ENCODE data around the gene SEBOX.

The SEBOX gene

DNA sequence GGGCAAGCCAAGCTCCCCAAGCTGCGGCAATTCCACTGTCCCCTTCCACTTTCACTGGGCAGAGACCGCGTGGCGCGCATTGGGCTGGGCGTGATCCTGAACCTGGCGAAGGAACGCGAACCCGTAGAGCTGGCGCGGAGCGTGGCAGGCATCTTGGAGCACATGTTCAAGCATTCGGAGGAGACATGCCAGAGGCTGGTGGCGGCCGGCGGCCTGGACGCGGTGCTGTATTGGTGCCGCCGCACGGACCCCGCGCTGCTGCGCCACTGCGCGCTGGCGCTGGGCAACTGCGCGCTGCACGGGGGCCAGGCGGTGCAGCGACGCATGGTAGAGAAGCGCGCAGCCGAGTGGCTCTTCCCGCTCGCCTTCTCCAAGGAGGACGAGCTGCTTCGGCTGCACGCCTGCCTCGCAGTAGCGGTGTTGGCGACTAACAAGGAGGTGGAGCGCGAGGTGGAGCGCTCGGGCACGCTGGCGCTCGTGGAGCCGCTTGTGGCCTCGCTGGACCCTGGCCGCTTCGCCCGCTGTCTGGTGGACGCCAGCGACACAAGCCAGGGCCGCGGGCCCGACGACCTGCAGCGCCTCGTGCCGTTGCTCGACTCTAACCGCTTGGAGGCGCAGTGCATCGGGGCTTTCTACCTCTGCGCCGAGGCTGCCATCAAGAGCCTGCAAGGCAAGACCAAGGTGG is 16.3 kb upstream of the SEBOX start:
- no peaks in the 10 kb centered on the region for H3K9me2 ChIP-seq (ENCODE audit: low read depth, low read length)
- H2AFZ ChIP-seq (ENCODE audit: low read length), result no peak overlapping the region
- no peaks in the 10 kb centered on the region for H3K79me2 ChIP-seq (ENCODE audit: insufficient read depth, low read length)
- H3F3A ChIP-seq (ENCODE audit: insufficient read depth, low read length), result no peaks in the 10 kb centered on the region
- H3K27me3 ChIP-seq (ENCODE audit: insufficient read depth, low read length), result peaks cover 10% of the 10 kb centered on the region; the same call in 1 of the 2 replicates
- H3K27ac ChIP-seq (ENCODE audit: low read depth, low read length, poor library complexity, severe bottlenecking), result no peak overlapping the region
- no peak overlapping the region for H3K9ac ChIP-seq (ENCODE audit: low read length)
- TF ChIP-seq, protein P1, sequence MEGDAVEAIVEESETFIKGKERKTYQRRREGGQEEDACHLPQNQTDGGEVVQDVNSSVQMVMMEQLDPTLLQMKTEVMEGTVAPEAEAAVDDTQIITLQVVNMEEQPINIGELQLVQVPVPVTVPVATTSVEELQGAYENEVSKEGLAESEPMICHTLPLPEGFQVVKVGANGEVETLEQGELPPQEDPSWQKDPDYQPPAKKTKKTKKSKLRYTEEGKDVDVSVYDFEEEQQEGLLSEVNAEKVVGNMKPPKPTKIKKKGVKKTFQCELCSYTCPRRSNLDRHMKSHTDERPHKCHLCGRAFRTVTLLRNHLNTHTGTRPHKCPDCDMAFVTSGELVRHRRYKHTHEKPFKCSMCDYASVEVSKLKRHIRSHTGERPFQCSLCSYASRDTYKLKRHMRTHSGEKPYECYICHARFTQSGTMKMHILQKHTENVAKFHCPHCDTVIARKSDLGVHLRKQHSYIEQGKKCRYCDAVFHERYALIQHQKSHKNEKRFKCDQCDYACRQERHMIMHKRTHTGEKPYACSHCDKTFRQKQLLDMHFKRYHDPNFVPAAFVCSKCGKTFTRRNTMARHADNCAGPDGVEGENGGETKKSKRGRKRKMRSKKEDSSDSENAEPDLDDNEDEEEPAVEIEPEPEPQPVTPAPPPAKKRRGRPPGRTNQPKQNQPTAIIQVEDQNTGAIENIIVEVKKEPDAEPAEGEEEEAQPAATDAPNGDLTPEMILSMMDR (IDR thresholded peaks at IDR 0.05; ENCODE audit: low read length), result no peak
- TF ChIP-seq EZH2 (IDR thresholded peaks at IDR 0.05; ENCODE audit: borderline replicate concordance, low read length), result no peak
- no peaks in the 10 kb centered on the region for H4K20me1 ChIP-seq (ENCODE audit: insufficient read depth, low read length)
- no peaks in the 10 kb centered on the region for H3K4me1 ChIP-seq (ENCODE audit: insufficient read depth, low read length, severe bottlenecking)
- H3K9me3 ChIP-seq (ENCODE audit: low read length), result no peaks in the 10 kb centered on the region
- H3K36me3 ChIP-seq (ENCODE audit: insufficient read depth, low read length), result no peaks in the 10 kb centered on the region
- no peak overlapping the region for H3K4me2 ChIP-seq (ENCODE audit: low read length)
- H3K4me3 ChIP-seq (ENCODE audit: low read depth, low read length, poor library complexity, severe bottlenecking), result no peak overlapping the region

DNA sequence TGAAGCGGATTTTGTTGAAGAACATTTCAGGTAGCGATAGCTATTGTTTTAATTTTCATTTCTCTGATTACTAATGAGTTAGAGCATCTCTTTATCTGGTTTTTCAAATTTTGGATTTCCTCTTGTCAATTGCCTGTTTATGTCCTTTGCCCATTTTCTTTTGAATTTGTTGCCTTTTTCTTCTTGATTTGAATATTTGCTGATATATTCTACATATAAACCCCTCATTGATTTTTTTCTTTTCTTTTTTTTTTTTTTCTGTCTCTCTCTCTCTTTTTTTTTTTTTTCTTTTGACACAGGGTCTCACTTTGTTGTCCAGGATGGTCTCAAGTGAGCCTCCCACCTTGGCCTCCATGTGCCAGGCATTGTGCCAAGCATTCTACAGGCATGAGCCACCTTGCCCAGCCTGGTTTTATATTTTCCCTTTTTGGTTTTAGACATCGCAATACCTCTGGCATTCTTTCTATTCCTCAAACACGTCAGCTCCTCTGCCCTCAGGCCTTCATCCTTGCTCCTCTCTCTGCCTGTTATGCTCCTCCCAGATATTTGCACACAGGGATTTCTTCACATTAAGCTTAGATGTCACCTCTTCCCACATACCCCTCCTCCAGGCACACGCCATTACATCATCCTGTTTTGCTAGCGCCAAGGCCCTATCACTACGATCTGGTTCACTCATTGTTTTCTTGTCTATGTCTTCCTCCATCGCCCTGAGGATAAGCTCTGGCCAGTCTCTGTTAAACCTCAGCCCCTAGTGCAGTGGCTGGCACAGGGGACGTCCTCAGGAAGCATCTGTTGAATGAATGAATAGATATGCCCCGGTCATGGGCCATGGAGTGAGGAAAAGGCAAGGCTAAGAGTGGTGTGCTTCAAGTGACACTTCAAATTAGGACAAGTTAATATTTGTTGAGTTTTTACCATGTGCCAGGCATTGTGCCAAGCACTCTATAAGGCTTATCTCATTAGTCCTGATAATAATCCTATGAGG is 15.1 kb upstream of the SEBOX start:
- TF ChIP-seq, protein P1 (IDR thresholded peaks at IDR 0.05; ENCODE audit: low read length), result no peak
- TF ChIP-seq EZH2 (IDR thresholded peaks at IDR 0.05; ENCODE audit: borderline replicate concordance, low read length), result no peak
- no peaks in the 10 kb centered on the region for H3K36me3 ChIP-seq (ENCODE audit: insufficient read depth, low read length)
- no peaks in the 10 kb centered on the region for H3K79me2 ChIP-seq (ENCODE audit: insufficient read depth, low read length)
- H3K4me2 ChIP-seq (ENCODE audit: low read length), result no peak overlapping the region
- H3K4me1 ChIP-seq (ENCODE audit: insufficient read depth, low read length, severe bottlenecking), result no peaks in the 10 kb centered on the region
- no peaks in the 10 kb centered on the region for H3K9me3 ChIP-seq (ENCODE audit: low read length)
- H3K9ac ChIP-seq (ENCODE audit: low read length), result no peak overlapping the region
- H3K27ac ChIP-seq (ENCODE audit: low read depth, low read length, poor library complexity, severe bottlenecking), result no peak overlapping the region
- no peaks in the 10 kb centered on the region for H3F3A ChIP-seq (ENCODE audit: insufficient read depth, low read length)
- H2AFZ ChIP-seq (ENCODE audit: low read length), result no peak overlapping the region
- no peaks in the 10 kb centered on the region for H3K9me2 ChIP-seq (ENCODE audit: low read depth, low read length)
- H3K27me3 ChIP-seq (ENCODE audit: insufficient read depth, low read length), result peaks cover 6% of the 10 kb centered on the region; the same call in 1 of the 2 replicates
- no peaks in the 10 kb centered on the region for H4K20me1 ChIP-seq (ENCODE audit: insufficient read depth, low read length)
- no peak overlapping the region for H3K4me3 ChIP-seq (ENCODE audit: low read depth, low read length, poor library complexity, severe bottlenecking)

DNA sequence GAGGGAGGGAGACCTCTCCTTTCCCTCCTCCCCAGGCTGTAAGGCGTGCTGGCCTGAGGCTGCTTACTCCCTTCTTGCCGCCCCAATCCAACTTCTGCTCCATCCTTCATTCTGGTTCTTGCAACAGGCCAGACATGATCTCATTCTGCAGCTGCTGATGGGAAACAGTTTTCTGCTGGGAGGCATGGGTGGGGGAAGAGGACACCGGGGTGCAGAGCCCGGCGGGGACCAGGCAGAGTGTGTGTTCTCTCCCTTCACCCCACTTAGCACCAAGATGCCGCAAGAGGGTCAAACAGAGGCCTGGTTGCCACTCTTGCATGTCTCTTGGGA is 7.9 kb upstream of the SEBOX start:
- TF ChIP-seq, protein P1 (IDR thresholded peaks at IDR 0.05; ENCODE audit: low read length), result no peak
- no peak for TF ChIP-seq EZH2 (IDR thresholded peaks at IDR 0.05; ENCODE audit: borderline replicate concordance, low read length)
- H3K4me3 ChIP-seq (ENCODE audit: low read depth, low read length, poor library complexity, severe bottlenecking), result no peak overlapping the region

More for the DNA sequence above, 7.9 kb upstream of the SEBOX start:
- peak overlapping the region; percentile 69; the same call in 1 of the 2 replicates for H3K4me2 ChIP-seq (ENCODE audit: low read length)
- no peaks in the 10 kb centered on the region for H3K9me3 ChIP-seq (ENCODE audit: low read length)
- H3K4me1 ChIP-seq (ENCODE audit: insufficient read depth, low read length, severe bottlenecking), result peaks cover 15% of the 10 kb centered on the region
- no peaks in the 10 kb centered on the region for H3K36me3 ChIP-seq (ENCODE audit: insufficient read depth, low read length)
- no peak overlapping the region for H3K27ac ChIP-seq (ENCODE audit: low read depth, low read length, poor library complexity, severe bottlenecking)
- no peak overlapping the region for H3K9ac ChIP-seq (ENCODE audit: low read length)
- H3F3A ChIP-seq (ENCODE audit: insufficient read depth, low read length), result no peaks in the 10 kb centered on the region; the same call in 1 of the 2 replicates
- no peaks in the 10 kb centered on the region for H4K20me1 ChIP-seq (ENCODE audit: insufficient read depth, low read length)
- H3K79me2 ChIP-seq (ENCODE audit: insufficient read depth, low read length), result no peaks in the 10 kb centered on the region
- H3K9me2 ChIP-seq (ENCODE audit: low read depth, low read length), result no peaks in the 10 kb centered on the region
- peaks cover 4% of the 10 kb centered on the region; the same call in 1 of the 2 replicates for H3K27me3 ChIP-seq (ENCODE audit: insufficient read depth, low read length)
- no peak overlapping the region for H2AFZ ChIP-seq (ENCODE audit: low read length)
